ENCODE results near the gene SRRT. TPM values are rescaled to one million over a fixed set of nuclear protein-coding genes. Genes with fewer than 3 reads are reported as not detected.
A peak's percentile ranks its signal among the peaks of the same experiment; 100 is the strongest.

The SRRT gene
- total and polyA plus RNA-seq, 3 donors from 2014 or later = 255 to 389 (median 291) TPM

GRCh38 chr7:100887516-100888290 is 12.8 kb downstream of the SRRT start:
- 68 to 77% methylated on average over 21 of the region's 21 CpGs for WGBS, 2 donors
- Histone ChIP-seq H3K9me3 (no peaks in the 10 kb centered on the region), H3K4me1 (peaks cover 15% of the 10 kb centered on the region), H3K4me3 (no peak overlapping the region), H3K27me3 (no peaks in the 10 kb centered on the region), H3K27ac (no peak overlapping the region), H3K36me3 (ENCODE audit: low read depth, missing control alignments) (no peaks in the 10 kb centered on the region)
- DNase-seq = no peak
- no peak for TF ChIP-seq POLR2A (IDR thresholded peaks at IDR 0.05)
- no peak for TF ChIP-seq CTCF (IDR thresholded peaks at IDR 0.05)
- intact Hi-C loops (cut with DNase I; ENCODE audit: low total_unique reads) = no loop called here

DNA sequence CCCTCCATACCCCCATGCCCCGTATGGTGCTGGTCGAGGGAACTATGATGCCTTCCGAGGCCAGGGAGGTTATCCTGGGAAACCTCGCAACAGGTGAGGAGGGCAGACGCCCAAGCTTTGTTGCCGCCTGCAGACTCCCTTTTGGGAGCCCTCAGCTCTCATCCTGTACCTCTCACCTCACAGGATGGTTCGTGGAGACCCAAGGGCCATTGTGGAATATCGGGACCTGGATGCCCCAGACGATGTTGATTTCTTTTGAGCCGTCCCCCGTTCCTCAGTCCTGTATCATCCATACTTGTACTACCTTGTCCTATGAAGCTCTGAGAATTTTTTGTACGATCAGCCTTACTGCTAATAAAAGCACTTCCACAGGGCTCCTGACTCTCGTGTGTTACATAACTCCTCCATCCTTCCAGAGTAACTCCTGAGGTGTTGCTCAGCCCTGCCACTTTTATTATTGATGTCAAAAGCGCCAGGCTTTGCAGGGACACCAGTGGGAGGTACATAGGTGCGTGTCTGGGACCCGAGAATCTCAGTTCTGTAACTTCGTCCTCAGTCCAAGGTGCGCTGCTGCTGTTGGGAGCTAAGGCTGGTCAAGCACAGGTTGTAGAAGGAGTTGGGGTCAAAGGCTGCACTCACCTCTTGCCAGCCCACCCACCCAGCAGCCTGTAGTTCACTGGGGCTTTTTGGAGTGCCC is 13.5 kb downstream of the SRRT start:
- H3K36me3 ChIP-seq (ENCODE audit: low read depth, missing control alignments) = no peaks in the 10 kb centered on the region
- WGBS, 2 donors = 69 to 71% methylated on average over 13 to 18 of the region's 18 CpGs
- H3K9me3 ChIP-seq = no peaks in the 10 kb centered on the region
- DNase-seq = no peak
- peak overlapping the region in 1 of 2 donors; percentile 65 for H3K27ac ChIP-seq
- peaks cover 15% of the 10 kb centered on the region for H3K4me1 ChIP-seq
- intact Hi-C loops (cut with DNase I; ENCODE audit: low total_unique reads) = no loop called here
- H3K27me3 ChIP-seq = no peaks in the 10 kb centered on the region
- TF ChIP-seq POLR2A (IDR thresholded peaks at IDR 0.05) = no peak
- TF ChIP-seq CTCF (IDR thresholded peaks at IDR 0.05) = no peak
- H3K4me3 ChIP-seq = peak overlapping the region in 1 of 2 donors; percentile 75

DNA sequence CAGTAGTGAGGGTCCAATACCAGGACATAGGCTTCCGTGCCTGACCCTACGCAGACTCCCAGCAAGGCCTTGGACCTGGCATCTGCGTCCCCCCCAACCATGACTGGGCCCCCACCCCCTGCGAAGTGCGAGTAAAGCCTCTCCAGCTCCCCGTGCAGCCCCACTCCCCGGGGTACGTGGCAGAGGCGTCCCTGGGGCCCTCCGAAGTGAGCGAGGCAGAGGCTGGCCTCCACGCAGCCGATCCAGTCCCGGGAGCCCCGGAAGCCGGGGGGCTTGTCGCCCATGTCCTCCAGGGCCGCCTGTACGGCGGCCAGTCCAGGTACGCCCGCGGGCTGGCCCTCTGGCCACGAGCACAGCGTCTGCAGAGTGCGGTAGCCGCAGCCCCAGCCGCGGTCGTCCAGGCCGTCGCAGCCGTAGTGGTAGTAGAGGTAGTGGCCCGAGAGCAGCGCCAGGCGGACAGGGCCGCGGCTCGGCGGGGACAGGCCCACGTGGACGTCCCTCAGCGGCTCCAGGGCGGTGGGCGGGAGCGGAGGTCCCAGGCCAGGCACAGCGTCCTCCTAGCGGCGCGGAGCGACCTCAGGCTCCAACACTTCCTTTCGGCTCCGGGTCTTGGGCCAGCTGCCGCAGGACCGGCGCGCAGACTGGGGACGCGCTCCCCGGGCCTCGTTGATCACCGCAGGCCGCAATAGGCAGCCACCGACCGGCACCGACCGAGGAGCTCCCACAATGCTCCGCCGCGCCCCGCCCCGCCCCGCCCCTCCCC is 14.3 kb downstream of the SRRT start, which contains the start of gene UFSP1:
UFSP1 (minus strand) TSS at position 728 of the 763 bp plus-strand sequence; CDS start at position 284, 444 bp downstream.
- no peaks in the 10 kb centered on the region for H3K9me3 ChIP-seq
- 4 to 60% methylated on average over 1 to 41 of the region's 73 CpGs for WGBS, 2 donors
- no peaks in the 10 kb centered on the region for H3K36me3 ChIP-seq (ENCODE audit: low read depth, missing control alignments)
- H3K4me1 ChIP-seq = peaks cover 15% of the 10 kb centered on the region
- no peaks in the 10 kb centered on the region for H3K27me3 ChIP-seq
- peak within 1 kb of the TSS; percentile 84 for H3K27ac ChIP-seq
- DNase-seq = no peak
- H3K4me3 ChIP-seq = peak within 1 kb of the TSS; percentile 62 to 75
- intact Hi-C loops (cut with DNase I; ENCODE audit: low total_unique reads) = no loop called here
- TF ChIP-seq POLR2A (IDR thresholded peaks at IDR 0.05) = no peak
- TF ChIP-seq CTCF (IDR thresholded peaks at IDR 0.05) = no peak

DNA sequence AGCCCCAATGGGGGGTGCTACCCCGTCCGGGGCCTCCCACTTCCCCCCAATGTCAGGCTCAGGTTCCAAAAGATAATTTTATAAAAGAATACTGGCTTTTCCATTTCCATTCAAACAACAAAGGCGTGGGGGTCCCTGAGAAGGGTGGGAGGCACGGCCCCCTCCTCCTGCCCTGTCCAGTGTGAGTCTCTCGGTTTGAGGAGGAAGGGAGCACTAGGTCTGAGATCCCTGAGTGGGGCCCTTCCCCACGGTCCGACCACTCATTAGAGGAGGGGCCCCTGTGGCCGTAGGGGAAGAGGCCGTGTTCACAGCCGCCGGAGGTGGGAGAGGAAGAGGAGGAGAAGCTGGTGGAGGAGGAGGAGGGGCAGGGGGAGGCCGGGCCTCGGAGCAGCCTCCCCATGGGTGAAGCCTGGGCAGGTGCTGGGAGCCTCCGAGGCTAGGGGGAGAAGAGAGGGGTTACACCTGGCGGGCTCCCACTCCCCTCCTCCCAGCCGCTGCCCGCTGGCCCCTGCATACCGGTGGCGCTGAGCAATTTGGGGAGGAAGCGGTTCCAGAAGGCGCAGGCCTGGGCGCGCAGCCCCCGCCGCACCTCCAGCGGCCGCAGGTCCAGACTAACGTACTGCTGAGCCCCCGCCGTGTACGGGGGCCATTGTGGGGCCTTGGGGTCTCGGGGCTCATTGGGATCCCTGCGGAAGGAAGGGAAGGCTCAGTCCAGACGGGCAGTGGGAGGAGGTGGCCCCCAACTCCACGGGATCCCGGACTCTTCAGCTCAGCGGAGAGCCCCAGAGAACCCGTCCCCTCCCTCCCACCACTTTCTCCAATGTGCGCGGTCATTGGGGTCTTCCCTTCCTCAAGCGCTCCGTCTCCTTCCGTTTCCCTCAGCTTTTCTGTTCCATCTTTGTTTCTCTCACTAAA is 16.0 kb downstream of the SRRT start:
- intact Hi-C loops (cut with DNase I; ENCODE audit: low total_unique reads) = no loop called here
- no peaks in the 10 kb centered on the region for H3K36me3 ChIP-seq (ENCODE audit: low read depth, missing control alignments)
- H3K9me3 ChIP-seq = no peaks in the 10 kb centered on the region
- TF ChIP-seq POLR2A (IDR thresholded peaks at IDR 0.05) (no peak), CTCF (IDR thresholded peaks at IDR 0.05) (no peak)
- peak overlapping the region in 1 of 2 donors; percentile 75 for H3K4me3 ChIP-seq
- H3K4me1 ChIP-seq = peaks cover 24% of the 10 kb centered on the region
- 14 to 17% methylated on average over 29 to 39 of the region's 43 CpGs for WGBS, 2 donors
- no peak for DNase-seq
- peak overlapping the region; percentile 84 for H3K27ac ChIP-seq
- no peaks in the 10 kb centered on the region for H3K27me3 ChIP-seq
